GM12891 (cell line): ENCODE measurements around the gene ESRRB.

ENCODE experiments used
- PAX5 ChIP-seq: IDR thresholded peaks from 2 replicates; pipeline ENCODE4 v1.6.1; 2011; ENCODE audit warnings: low read length, moderate library complexity, mild to moderate bottlenecking; ENCODE audit not compliant: insufficient read depth, severe bottlenecking
- POLR2A ChIP-seq: IDR thresholded peaks from 2 replicates; pipeline ENCODE4 v1.6.1; 2011; ENCODE audit warnings: low read depth, low read length, control low read depth
- POU2F2 ChIP-seq: IDR thresholded peaks from 2 replicates; pipeline ENCODE4 v1.6.1; 2011; ENCODE audit warnings: low read depth, mild to moderate bottlenecking, control low read depth, low read length, moderate library complexity
- SPI1 ChIP-seq: IDR thresholded peaks from 2 replicates; pipeline ENCODE4 v1.6.1; 2011; ENCODE audit warnings: low read depth, low read length, control low read depth
- TAF1 ChIP-seq: IDR thresholded peaks from 2 replicates; pipeline ENCODE4 v1.6.1; 2011; ENCODE audit warnings: low read depth, low read length, control low read depth

GRCh38 chr14:76376409-76376877, 506 bp downstream of the ESRRB start:
- TF ChIP-seq POU2F2 = no peak
- no peak for TF ChIP-seq TAF1
- no peak for TF ChIP-seq SPI1
- no peak for TF ChIP-seq POLR2A
- no peak for TF ChIP-seq PAX5
